Measurements from ENCODE around the gene DPP9.

The DPP9 gene

DNA sequence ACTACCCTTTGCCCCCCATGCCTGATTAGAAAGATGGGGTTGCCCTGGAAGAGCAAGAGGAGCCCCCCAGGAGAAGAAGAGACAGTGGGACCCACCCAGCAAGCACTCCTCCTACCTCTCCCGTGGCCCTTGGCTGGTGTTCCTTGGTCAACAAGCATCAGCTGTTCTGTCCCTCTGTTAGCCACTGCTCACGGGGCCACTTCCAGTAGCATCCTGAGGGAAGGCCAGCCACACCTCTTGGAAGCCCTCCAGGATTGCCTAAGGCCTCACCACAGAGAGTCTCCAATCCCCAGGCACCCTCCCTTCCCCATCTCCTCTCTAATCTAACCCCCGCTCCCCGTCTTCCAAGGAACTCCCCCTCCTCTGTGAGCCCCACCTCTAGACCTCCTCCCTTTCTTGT, 15.1 kb upstream of the DPP9 start:
- DNase-seq (ENCODE audit: insufficient read length, low spot score) (no peak), FAIRE-seq (no peak)
- no peak for TF ChIP-seq CTCF (IDR thresholded peaks at IDR 0.05; ENCODE audit: insufficient read depth, missing control alignments)

- DNase-seq (ENCODE audit: insufficient read length, low spot score), result no peak
- FAIRE-seq, result no peak
- TF ChIP-seq CTCF (IDR thresholded peaks at IDR 0.05; ENCODE audit: insufficient read depth, missing control alignments), result no peak
Observed at GRCh38 chr19:4737955-4738600, 14.4 kb upstream of the DPP9 start.

- no peak for TF ChIP-seq CTCF (IDR thresholded peaks at IDR 0.05; ENCODE audit: insufficient read depth, missing control alignments)
- no peak for FAIRE-seq
- DNase-seq (ENCODE audit: insufficient read length, low spot score), result no peak
Observed at GRCh38 chr19:4733755-4734345, 10.2 kb upstream of the DPP9 start.

- TF ChIP-seq CTCF (IDR thresholded peaks at IDR 0.05; ENCODE audit: insufficient read depth, missing control alignments), result peak; percentile 72
- DNase-seq (ENCODE audit: insufficient read length, low spot score) (peak; percentile 79), FAIRE-seq (no peak)
Observed at GRCh38 chr19:4732680-4733114, 9.1 kb upstream of the DPP9 start.

GRCh38 chr19:4730740-4731171, 7.1 kb upstream of the DPP9 start:
- DNase-seq (ENCODE audit: insufficient read length, low spot score) (no peak), FAIRE-seq (no peak)
- TF ChIP-seq CTCF (IDR thresholded peaks at IDR 0.05; ENCODE audit: insufficient read depth, missing control alignments), result peak; percentile 41

DNA sequence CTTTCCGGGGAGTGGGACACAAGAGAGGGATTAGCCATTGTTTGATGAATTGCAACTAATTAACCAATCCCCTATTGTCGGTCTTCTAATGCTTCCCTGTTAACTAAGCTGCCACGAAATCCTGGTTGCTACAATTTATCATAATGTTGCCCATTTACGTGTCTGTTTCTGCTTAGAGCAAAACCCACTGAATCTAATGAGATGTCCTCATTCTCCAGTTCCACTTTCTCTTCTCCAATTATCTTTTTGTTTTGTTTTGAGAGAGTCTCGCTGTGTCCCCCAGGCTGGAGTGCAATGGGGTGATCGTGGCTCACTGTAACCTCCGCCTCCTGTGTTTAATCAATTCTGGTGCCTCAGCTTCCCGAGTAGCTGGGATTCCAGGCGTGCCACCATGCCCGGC, 5.2 kb upstream of the DPP9 start:
- FAIRE-seq (no peak), DNase-seq (ENCODE audit: insufficient read length, low spot score) (no peak)
- no peak for TF ChIP-seq CTCF (IDR thresholded peaks at IDR 0.05; ENCODE audit: insufficient read depth, missing control alignments)
